ENCODE measurements around the gene ATOX1.

DNA sequence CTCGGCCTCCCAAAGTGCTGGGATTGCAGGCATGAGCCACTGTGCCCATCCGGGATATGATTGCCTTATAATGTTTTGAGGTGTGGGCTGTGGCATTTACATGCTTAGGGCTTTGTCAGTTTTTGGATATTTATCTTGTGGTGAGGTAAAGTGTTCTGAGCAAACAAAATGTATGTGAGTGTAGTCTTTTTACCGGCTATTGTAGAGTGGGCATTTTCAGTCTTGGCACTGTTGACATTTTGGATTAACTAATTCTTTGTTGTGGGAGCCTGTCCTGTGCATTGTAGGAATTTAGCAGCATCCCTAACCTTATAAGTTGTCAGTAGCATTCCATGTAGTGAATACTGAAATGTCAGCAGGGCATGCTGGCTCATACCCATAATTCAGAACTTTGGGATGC is 34.9 kb upstream of the ATOX1 start:
- TF ChIP-seq, protein P1, sequence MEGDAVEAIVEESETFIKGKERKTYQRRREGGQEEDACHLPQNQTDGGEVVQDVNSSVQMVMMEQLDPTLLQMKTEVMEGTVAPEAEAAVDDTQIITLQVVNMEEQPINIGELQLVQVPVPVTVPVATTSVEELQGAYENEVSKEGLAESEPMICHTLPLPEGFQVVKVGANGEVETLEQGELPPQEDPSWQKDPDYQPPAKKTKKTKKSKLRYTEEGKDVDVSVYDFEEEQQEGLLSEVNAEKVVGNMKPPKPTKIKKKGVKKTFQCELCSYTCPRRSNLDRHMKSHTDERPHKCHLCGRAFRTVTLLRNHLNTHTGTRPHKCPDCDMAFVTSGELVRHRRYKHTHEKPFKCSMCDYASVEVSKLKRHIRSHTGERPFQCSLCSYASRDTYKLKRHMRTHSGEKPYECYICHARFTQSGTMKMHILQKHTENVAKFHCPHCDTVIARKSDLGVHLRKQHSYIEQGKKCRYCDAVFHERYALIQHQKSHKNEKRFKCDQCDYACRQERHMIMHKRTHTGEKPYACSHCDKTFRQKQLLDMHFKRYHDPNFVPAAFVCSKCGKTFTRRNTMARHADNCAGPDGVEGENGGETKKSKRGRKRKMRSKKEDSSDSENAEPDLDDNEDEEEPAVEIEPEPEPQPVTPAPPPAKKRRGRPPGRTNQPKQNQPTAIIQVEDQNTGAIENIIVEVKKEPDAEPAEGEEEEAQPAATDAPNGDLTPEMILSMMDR (IDR thresholded peaks at IDR 0.05): no peak
- no peak for TF ChIP-seq SIN3A (IDR thresholded peaks at IDR 0.05; ENCODE audit: borderline replicate concordance, insufficient read depth, low read depth, low read length)
- no peak for TF ChIP-seq POLR2AphosphoS5 (IDR thresholded peaks at IDR 0.05; ENCODE audit: low read depth, low read length)
- TF ChIP-seq, protein P2, sequence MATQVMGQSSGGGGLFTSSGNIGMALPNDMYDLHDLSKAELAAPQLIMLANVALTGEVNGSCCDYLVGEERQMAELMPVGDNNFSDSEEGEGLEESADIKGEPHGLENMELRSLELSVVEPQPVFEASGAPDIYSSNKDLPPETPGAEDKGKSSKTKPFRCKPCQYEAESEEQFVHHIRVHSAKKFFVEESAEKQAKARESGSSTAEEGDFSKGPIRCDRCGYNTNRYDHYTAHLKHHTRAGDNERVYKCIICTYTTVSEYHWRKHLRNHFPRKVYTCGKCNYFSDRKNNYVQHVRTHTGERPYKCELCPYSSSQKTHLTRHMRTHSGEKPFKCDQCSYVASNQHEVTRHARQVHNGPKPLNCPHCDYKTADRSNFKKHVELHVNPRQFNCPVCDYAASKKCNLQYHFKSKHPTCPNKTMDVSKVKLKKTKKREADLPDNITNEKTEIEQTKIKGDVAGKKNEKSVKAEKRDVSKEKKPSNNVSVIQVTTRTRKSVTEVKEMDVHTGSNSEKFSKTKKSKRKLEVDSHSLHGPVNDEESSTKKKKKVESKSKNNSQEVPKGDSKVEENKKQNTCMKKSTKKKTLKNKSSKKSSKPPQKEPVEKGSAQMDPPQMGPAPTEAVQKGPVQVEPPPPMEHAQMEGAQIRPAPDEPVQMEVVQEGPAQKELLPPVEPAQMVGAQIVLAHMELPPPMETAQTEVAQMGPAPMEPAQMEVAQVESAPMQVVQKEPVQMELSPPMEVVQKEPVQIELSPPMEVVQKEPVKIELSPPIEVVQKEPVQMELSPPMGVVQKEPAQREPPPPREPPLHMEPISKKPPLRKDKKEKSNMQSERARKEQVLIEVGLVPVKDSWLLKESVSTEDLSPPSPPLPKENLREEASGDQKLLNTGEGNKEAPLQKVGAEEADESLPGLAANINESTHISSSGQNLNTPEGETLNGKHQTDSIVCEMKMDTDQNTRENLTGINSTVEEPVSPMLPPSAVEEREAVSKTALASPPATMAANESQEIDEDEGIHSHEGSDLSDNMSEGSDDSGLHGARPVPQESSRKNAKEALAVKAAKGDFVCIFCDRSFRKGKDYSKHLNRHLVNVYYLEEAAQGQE (IDR thresholded peaks at IDR 0.05; ENCODE audit: insufficient read depth in 1 of 2, low read depth in 2 of 2, low read length in 1 of 2): no peak
